WTC11 (cell line): ENCODE results near the gene GPC5. TPM values are rescaled to one million over a fixed set of nuclear protein-coding genes. Genes with fewer than 3 reads are reported as not detected.

ENCODE experiments used
- ATAC-seq: fragments of 200-7000 bp; cut with Tn5 transposase; 2 replicates; pipeline ENCODE4 v1.10.0; 2021; ENCODE audit warnings: mild to moderate bottlenecking, moderate library complexity
- CTCF ChIA-PET: fragments of 300-600 bp; sonication (Branson Sonifier 250); formaldehyde crosslinking; loops from one replicate; lab custom pipeline; 2021; ENCODE audit warnings: antibody characterized with exemption; lab: Charles Lee
- POLR2A ChIA-PET: fragments of 350-600 bp; sonication (Branson Sonifier 250); formaldehyde crosslinking; loops from one replicate; lab custom pipeline; 2021; ENCODE audit warnings: antibody characterized with exemption; lab: Charles Lee
- DNase-seq: peaks from one replicate; pipeline ENCODE4 v3.0.0; 2021; ENCODE audit warnings: low spot score
- H3K27ac Mint-ChIP-seq: 2 replicates; pipeline ENCODE4 v1.8.0; 2021; ENCODE audit warnings: mixed read lengths
- H3K27me3 Mint-ChIP-seq: 2 replicates; pipeline ENCODE4 v1.8.0; 2021; ENCODE audit warnings: low read depth, mild to moderate bottlenecking, moderate library complexity, mixed read lengths
- H3K36me3 Mint-ChIP-seq: 2 replicates; pipeline ENCODE4 v1.8.0; 2021; ENCODE audit warnings: mixed read lengths
- H3K4me1 Mint-ChIP-seq: 2 replicates; pipeline ENCODE4 v1.8.0; 2022; ENCODE audit warnings: mixed read lengths
- H3K4me3 Mint-ChIP-seq: 2 replicates; pipeline ENCODE4 v1.8.0; 2021; ENCODE audit warnings: mild to moderate bottlenecking, moderate library complexity, mixed read lengths
- H3K9me3 Mint-ChIP-seq: 2 replicates; pipeline ENCODE4 v1.8.0; 2021; ENCODE audit warnings: mixed read lengths
- CREB1 ChIP-seq: sonication (generic); formaldehyde crosslinking; IDR thresholded peaks from 2 replicates; pipeline ENCODE4 v1.8.0; 2023; ENCODE audit warnings: mild to moderate bottlenecking, missing genetic modification reagents
- CREM ChIP-seq: sonication (generic); formaldehyde crosslinking; IDR thresholded peaks from 2 replicates; pipeline ENCODE4 v1.8.1; 2022; ENCODE audit warnings: mild to moderate bottlenecking, missing genetic modification reagents, moderate library complexity
- FOXK1 ChIP-seq: sonication (generic); formaldehyde crosslinking; IDR thresholded peaks from 2 replicates; pipeline ENCODE4 v1.8.0; 2022; ENCODE audit warnings: mild to moderate bottlenecking, moderate library complexity, missing genetic modification reagents
- GABPB1 ChIP-seq: sonication (generic); formaldehyde crosslinking; IDR thresholded peaks from 2 replicates; pipeline ENCODE4 v1.8.1; 2023; ENCODE audit warnings: mild to moderate bottlenecking, missing genetic modification reagents
- MYBL2 ChIP-seq: sonication (generic); formaldehyde crosslinking; IDR thresholded peaks from 2 replicates; pipeline ENCODE4 v1.8.1; 2023; ENCODE audit warnings: mild to moderate bottlenecking, moderate library complexity, missing genetic modification reagents
- SMAD4 ChIP-seq: sonication (generic); formaldehyde crosslinking; IDR thresholded peaks from 2 replicates; pipeline ENCODE4 v1.8.0; 2022; ENCODE audit warnings: mild to moderate bottlenecking, missing genetic modification reagents
- TCF7 ChIP-seq: sonication (generic); formaldehyde crosslinking; IDR thresholded peaks from 2 replicates; pipeline ENCODE4 v1.8.0; 2022; ENCODE audit warnings: mild to moderate bottlenecking, low read depth, missing genetic modification reagents, moderate library complexity
- ZNF263 ChIP-seq: sonication (generic); formaldehyde crosslinking; IDR thresholded peaks from 2 replicates; pipeline ENCODE4 v1.8.1; 2022; ENCODE audit warnings: low read depth, mild to moderate bottlenecking, moderate library complexity, missing genetic modification reagents
- total RNA-seq: library from RNA; stranded (reverse); gene quantifications from 3 replicates; pipeline ENCODE4 v1.2.3, GENCODE V29; 2021
- TF ChIP-seq, protein P1 (sequence below): fragments of 250-450 bp; sonication (Bioruptor Pico); IDR thresholded peaks from 2 replicates; pipeline ENCODE4 v1.9.0; 2021; ENCODE audit warnings: moderate library complexity, mild to moderate bottlenecking, inconsistent platforms, borderline replicate concordance
- TF ChIP-seq, protein P2 (sequence below): sonication (generic); formaldehyde crosslinking; IDR thresholded peaks from 2 replicates; pipeline ENCODE4 v1.8.1; 2023; ENCODE audit warnings: mild to moderate bottlenecking, missing genetic modification reagents
- TF ChIP-seq, protein P3 (sequence below): sonication (generic); formaldehyde crosslinking; IDR thresholded peaks from 2 replicates; pipeline ENCODE4 v1.8.0; 2022; ENCODE audit warnings: missing genetic modification reagents
- TF ChIP-seq, protein P4 (sequence below): sonication (generic); formaldehyde crosslinking; IDR thresholded peaks from 2 replicates; pipeline ENCODE4 v1.8.0; 2022; ENCODE audit warnings: mild to moderate bottlenecking, missing genetic modification reagents
- TF ChIP-seq, protein P5 (sequence below): fragments of 250-450 bp; sonication (Bioruptor Pico); IDR thresholded peaks from 2 replicates; pipeline ENCODE4 v1.9.0; 2021; ENCODE audit warnings: mild to moderate bottlenecking
- TF ChIP-seq, protein P6 (sequence below): sonication (generic); formaldehyde crosslinking; conservative IDR thresholded peaks from 2 replicates; pipeline ENCODE4 v1.8.1; 2023; ENCODE audit warnings: mild to moderate bottlenecking, low read depth, missing genetic modification reagents, moderate library complexity
- TF ChIP-seq, protein P7 (sequence below): sonication (generic); formaldehyde crosslinking; IDR thresholded peaks from 2 replicates; pipeline ENCODE4 v1.8.1; 2022; ENCODE audit warnings: low read depth, mild to moderate bottlenecking, moderate library complexity, missing genetic modification reagents, borderline replicate concordance
- TF ChIP-seq, protein P8 (sequence below): fragments of 250-450 bp; sonication (Bioruptor Pico); IDR thresholded peaks from 2 replicates; pipeline ENCODE4 v1.8.0; 2021; ENCODE audit warnings: mild to moderate bottlenecking
- TF ChIP-seq, protein P9 (sequence below): sonication (generic); formaldehyde crosslinking; IDR thresholded peaks from 2 replicates; pipeline ENCODE4 v1.8.0; 2022; ENCODE audit warnings: mild to moderate bottlenecking, missing genetic modification reagents

Gene GPC5
- total RNA-seq, 1 experiment from 2014 or later = 0.46 TPM

DNA sequence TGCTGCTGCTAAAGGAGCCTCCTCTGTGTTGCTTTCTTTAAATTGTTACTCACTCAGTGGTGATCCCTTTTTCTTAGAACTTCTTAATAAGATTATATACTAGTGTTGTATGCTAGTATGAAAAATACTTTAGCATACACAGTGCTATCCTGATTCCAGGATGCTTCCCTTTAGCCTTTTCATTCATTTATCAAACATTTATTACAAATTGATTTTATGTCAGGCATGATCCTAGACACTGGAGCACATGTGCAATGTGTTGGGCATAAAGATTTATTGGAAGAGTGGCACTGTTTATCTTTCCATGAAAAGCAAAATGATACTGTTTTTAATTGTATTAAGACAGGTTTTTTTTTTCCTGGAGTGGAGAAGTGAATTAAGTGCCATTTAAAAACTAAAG lies 249.6 kb downstream of the GPC5 start:
- no peak overlapping the region for H3K27ac Mint-ChIP-seq
- H3K4me1 Mint-ChIP-seq = peaks cover 20% of the 10 kb centered on the region
- ChIA-PET POLR2A (no interaction called here), CTCF (no interaction called here)
- TF ChIP-seq, protein P1, sequence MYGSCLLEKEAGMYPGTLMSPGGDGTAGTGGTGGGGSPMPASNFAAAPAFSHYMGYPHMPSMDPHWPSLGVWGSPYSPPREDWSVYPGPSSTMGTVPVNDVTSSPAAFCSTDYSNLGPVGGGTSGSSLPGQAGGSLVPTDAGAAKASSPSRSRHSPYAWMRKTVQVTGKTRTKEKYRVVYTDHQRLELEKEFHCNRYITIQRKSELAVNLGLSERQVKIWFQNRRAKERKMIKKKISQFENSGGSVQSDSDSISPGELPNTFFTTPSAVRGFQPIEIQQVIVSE (CRISPR knock-in tag) = no peak
- TF ChIP-seq, protein P2, sequence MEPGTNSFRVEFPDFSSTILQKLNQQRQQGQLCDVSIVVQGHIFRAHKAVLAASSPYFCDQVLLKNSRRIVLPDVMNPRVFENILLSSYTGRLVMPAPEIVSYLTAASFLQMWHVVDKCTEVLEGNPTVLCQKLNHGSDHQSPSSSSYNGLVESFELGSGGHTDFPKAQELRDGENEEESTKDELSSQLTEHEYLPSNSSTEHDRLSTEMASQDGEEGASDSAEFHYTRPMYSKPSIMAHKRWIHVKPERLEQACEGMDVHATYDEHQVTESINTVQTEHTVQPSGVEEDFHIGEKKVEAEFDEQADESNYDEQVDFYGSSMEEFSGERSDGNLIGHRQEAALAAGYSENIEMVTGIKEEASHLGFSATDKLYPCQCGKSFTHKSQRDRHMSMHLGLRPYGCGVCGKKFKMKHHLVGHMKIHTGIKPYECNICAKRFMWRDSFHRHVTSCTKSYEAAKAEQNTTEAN (CRISPR knock-in tag) = no peak
- TF ChIP-seq FOXK1 (CRISPR knock-in tag) (no peak), MYBL2 (CRISPR knock-in tag) (no peak), GABPB1 (no peak), TCF7 (CRISPR knock-in tag) (no peak), SMAD4 (CRISPR knock-in tag) (no peak), CREM (CRISPR knock-in tag) (no peak)
- TF ChIP-seq, protein P3, sequence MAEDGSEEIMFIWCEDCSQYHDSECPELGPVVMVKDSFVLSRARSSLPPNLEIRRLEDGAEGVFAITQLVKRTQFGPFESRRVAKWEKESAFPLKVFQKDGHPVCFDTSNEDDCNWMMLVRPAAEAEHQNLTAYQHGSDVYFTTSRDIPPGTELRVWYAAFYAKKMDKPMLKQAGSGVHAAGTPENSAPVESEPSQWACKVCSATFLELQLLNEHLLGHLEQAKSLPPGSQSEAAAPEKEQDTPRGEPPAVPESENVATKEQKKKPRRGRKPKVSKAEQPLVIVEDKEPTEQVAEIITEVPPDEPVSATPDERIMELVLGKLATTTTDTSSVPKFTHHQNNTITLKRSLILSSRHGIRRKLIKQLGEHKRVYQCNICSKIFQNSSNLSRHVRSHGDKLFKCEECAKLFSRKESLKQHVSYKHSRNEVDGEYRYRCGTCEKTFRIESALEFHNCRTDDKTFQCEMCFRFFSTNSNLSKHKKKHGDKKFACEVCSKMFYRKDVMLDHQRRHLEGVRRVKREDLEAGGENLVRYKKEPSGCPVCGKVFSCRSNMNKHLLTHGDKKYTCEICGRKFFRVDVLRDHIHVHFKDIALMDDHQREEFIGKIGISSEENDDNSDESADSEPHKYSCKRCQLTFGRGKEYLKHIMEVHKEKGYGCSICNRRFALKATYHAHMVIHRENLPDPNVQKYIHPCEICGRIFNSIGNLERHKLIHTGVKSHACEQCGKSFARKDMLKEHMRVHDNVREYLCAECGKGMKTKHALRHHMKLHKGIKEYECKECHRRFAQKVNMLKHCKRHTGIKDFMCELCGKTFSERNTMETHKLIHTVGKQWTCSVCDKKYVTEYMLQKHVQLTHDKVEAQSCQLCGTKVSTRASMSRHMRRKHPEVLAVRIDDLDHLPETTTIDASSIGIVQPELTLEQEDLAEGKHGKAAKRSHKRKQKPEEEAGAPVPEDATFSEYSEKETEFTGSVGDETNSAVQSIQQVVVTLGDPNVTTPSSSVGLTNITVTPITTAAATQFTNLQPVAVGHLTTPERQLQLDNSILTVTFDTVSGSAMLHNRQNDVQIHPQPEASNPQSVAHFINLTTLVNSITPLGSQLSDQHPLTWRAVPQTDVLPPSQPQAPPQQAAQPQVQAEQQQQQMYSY (CRISPR knock-in tag) = no peak
- TF ChIP-seq, protein P4, sequence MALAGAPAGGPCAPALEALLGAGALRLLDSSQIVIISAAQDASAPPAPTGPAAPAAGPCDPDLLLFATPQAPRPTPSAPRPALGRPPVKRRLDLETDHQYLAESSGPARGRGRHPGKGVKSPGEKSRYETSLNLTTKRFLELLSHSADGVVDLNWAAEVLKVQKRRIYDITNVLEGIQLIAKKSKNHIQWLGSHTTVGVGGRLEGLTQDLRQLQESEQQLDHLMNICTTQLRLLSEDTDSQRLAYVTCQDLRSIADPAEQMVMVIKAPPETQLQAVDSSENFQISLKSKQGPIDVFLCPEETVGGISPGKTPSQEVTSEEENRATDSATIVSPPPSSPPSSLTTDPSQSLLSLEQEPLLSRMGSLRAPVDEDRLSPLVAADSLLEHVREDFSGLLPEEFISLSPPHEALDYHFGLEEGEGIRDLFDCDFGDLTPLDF (CRISPR knock-in tag) = no peak
- TF ChIP-seq, protein P5, sequence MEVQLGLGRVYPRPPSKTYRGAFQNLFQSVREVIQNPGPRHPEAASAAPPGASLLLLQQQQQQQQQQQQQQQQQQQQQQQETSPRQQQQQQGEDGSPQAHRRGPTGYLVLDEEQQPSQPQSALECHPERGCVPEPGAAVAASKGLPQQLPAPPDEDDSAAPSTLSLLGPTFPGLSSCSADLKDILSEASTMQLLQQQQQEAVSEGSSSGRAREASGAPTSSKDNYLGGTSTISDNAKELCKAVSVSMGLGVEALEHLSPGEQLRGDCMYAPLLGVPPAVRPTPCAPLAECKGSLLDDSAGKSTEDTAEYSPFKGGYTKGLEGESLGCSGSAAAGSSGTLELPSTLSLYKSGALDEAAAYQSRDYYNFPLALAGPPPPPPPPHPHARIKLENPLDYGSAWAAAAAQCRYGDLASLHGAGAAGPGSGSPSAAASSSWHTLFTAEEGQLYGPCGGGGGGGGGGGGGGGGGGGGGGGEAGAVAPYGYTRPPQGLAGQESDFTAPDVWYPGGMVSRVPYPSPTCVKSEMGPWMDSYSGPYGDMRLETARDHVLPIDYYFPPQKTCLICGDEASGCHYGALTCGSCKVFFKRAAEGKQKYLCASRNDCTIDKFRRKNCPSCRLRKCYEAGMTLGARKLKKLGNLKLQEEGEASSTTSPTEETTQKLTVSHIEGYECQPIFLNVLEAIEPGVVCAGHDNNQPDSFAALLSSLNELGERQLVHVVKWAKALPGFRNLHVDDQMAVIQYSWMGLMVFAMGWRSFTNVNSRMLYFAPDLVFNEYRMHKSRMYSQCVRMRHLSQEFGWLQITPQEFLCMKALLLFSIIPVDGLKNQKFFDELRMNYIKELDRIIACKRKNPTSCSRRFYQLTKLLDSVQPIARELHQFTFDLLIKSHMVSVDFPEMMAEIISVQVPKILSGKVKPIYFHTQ (CRISPR knock-in tag) = no peak
- TF ChIP-seq, protein P6, sequence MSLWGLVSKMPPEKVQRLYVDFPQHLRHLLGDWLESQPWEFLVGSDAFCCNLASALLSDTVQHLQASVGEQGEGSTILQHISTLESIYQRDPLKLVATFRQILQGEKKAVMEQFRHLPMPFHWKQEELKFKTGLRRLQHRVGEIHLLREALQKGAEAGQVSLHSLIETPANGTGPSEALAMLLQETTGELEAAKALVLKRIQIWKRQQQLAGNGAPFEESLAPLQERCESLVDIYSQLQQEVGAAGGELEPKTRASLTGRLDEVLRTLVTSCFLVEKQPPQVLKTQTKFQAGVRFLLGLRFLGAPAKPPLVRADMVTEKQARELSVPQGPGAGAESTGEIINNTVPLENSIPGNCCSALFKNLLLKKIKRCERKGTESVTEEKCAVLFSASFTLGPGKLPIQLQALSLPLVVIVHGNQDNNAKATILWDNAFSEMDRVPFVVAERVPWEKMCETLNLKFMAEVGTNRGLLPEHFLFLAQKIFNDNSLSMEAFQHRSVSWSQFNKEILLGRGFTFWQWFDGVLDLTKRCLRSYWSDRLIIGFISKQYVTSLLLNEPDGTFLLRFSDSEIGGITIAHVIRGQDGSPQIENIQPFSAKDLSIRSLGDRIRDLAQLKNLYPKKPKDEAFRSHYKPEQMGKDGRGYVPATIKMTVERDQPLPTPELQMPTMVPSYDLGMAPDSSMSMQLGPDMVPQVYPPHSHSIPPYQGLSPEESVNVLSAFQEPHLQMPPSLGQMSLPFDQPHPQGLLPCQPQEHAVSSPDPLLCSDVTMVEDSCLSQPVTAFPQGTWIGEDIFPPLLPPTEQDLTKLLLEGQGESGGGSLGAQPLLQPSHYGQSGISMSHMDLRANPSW = no peak
- no peak overlapping the region for H3K4me3 Mint-ChIP-seq
- H3K9me3 Mint-ChIP-seq = no peaks in the 10 kb centered on the region
- H3K27me3 Mint-ChIP-seq = no peaks in the 10 kb centered on the region
- DNase-seq (no peak), ATAC-seq (no peak)
- no peaks in the 10 kb centered on the region for H3K36me3 Mint-ChIP-seq

DNA sequence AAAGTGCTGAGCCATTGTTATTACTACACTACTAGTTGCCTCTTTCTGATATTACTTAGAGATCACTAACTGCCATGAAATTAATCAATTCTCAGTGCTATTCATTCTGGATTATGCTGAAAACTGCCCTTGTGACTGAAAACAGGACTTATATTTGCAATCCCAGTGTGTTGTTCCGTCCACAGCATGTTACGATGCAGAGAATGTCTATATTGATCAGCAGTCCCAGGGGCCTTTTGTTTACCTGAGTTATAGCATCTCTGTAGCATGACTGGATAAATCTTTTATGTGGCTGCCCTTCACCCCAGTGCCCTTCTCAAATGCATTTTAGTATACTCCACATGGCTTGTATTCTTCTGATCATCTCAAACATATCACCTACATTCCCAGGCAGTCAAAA lies 251.0 kb downstream of the GPC5 start:
- no peaks in the 10 kb centered on the region for H3K9me3 Mint-ChIP-seq
- DNase-seq (no peak), ATAC-seq (no peak)
- H3K4me1 Mint-ChIP-seq = peaks cover 28% of the 10 kb centered on the region
- ChIA-PET POLR2A (no interaction called here), CTCF (no interaction called here)
- no peak overlapping the region for H3K4me3 Mint-ChIP-seq
- H3K27me3 Mint-ChIP-seq = no peaks in the 10 kb centered on the region
- no peaks in the 10 kb centered on the region for H3K36me3 Mint-ChIP-seq
- no peak overlapping the region for H3K27ac Mint-ChIP-seq
- TF ChIP-seq CREB1 (CRISPR knock-in tag) (no peak), ZNF263 (no peak)
- TF ChIP-seq, protein P1 (CRISPR knock-in tag) = no peak
- TF ChIP-seq, protein P7, sequence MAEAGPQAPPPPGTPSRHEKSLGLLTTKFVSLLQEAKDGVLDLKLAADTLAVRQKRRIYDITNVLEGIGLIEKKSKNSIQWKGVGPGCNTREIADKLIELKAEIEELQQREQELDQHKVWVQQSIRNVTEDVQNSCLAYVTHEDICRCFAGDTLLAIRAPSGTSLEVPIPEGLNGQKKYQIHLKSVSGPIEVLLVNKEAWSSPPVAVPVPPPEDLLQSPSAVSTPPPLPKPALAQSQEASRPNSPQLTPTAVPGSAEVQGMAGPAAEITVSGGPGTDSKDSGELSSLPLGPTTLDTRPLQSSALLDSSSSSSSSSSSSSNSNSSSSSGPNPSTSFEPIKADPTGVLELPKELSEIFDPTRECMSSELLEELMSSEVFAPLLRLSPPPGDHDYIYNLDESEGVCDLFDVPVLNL = no peak
- TF ChIP-seq, protein P8, sequence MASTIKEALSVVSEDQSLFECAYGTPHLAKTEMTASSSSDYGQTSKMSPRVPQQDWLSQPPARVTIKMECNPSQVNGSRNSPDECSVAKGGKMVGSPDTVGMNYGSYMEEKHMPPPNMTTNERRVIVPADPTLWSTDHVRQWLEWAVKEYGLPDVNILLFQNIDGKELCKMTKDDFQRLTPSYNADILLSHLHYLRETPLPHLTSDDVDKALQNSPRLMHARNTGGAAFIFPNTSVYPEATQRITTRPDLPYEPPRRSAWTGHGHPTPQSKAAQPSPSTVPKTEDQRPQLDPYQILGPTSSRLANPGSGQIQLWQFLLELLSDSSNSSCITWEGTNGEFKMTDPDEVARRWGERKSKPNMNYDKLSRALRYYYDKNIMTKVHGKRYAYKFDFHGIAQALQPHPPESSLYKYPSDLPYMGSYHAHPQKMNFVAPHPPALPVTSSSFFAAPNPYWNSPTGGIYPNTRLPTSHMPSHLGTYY (CRISPR knock-in tag) = no peak
- TF ChIP-seq, protein P9, sequence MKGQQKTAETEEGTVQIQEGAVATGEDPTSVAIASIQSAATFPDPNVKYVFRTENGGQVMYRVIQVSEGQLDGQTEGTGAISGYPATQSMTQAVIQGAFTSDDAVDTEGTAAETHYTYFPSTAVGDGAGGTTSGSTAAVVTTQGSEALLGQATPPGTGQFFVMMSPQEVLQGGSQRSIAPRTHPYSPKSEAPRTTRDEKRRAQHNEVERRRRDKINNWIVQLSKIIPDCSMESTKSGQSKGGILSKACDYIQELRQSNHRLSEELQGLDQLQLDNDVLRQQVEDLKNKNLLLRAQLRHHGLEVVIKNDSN (CRISPR knock-in tag) = no peak
